ENCODE results near the gene CCM2.
A peak's percentile ranks its signal among the peaks of the same experiment; 100 is the strongest.
"Not testable (repeated sequence)": the region's sequence is repeated elsewhere in the genome, so short reads cannot be mapped to it uniquely, and the experiment has no call there.

CCM2 gene

DNA sequence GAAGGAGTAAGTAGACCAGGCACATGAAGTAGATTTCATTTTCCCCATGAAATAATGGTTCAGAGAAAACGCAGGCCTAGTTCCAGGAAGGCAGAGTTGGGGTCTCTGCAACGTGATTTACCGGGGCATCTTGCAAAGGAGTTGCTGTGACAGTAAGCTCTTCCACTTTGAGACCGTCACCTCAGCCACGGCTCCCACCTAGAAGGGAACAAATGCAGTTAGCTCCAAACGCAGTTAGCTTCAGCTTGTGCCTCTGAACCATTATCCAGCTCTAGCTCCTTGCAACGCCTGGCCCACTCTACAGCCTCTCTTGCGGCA lies 14.1 kb upstream of the CCM2 start:
- H3K4me3 ChIP-seq (ENCODE audit: low read depth in 1 of 2, low read length in 2 of 2): peak overlapping the region; percentile 74 to 88
- peaks cover 28 to 33% of the 10 kb centered on the region in 2 donors for H3K36me3 ChIP-seq (ENCODE audit: control insufficient read depth in 1 of 2, insufficient read depth in 2 of 2, low read length in 2 of 2)
- H3K27ac ChIP-seq (ENCODE audit: low read length): peak overlapping the region; percentile 98
- no peaks in the 10 kb centered on the region for H3K9me3 ChIP-seq (ENCODE audit: control insufficient read depth in 1 of 2, low read length in 2 of 2)
- H3K27me3 ChIP-seq (ENCODE audit: low read depth, low read length): no peaks in the 10 kb centered on the region
- H3K4me1 ChIP-seq (ENCODE audit: control insufficient read depth in 1 of 2, insufficient read depth in 2 of 2, low read length in 2 of 2): peaks cover 10 to 15% of the 10 kb centered on the region in 2 donors

DNA sequence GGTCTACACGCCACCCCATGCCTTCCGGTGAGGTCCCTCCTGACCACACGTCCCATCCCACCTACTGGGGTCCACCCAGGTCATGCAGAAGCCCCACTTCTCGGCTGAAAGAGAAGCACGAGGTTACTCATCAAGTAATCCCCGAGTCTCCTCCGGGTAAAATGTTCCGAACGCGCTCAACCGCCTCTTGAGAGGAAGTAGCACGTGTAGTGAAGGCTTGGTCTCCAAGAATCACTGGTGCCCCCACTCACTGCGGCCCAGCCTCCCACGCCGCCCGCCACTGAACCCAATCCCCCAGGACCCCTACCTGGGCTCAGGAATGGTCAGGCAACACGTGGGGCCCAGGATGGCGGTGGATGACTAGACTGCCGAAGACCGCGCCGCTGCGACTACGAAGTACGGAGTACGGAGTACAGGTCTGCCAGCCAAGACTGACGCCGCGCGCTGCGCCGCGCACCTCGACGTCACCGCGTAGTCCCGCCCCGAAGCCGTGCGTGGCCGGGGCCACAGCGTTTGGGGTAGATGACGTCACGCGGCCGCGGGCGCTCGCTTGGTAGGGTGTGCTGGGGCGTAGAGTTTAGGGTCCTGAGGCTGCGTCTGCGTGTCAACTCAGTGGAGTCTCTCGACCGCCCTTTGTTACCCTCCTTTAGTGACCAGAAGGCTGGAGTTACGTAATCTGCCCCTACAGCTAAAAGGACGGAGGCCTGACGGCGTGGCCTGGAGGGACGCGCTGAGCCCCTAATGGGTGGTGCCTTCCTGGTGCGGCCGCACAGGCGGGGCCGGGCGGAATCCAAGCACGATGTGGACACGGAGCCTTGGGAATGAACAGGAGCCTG lies 13.6 kb upstream of the CCM2 start:
- H3K4me3 ChIP-seq (ENCODE audit: low read depth in 1 of 2, low read length in 2 of 2): peak overlapping the region; percentile 74 to 88
- no peaks in the 10 kb centered on the region for H3K9me3 ChIP-seq (ENCODE audit: control insufficient read depth in 1 of 2, low read length in 2 of 2)
- peak overlapping the region; percentile 98 for H3K27ac ChIP-seq (ENCODE audit: low read length)
- H3K36me3 ChIP-seq (ENCODE audit: control insufficient read depth in 1 of 2, insufficient read depth in 2 of 2, low read length in 2 of 2): peaks cover 28 to 33% of the 10 kb centered on the region in 2 donors
- no peaks in the 10 kb centered on the region for H3K27me3 ChIP-seq (ENCODE audit: low read depth, low read length)
- H3K4me1 ChIP-seq (ENCODE audit: control insufficient read depth in 1 of 2, insufficient read depth in 2 of 2, low read length in 2 of 2): peaks cover 10 to 15% of the 10 kb centered on the region in 2 donors

DNA sequence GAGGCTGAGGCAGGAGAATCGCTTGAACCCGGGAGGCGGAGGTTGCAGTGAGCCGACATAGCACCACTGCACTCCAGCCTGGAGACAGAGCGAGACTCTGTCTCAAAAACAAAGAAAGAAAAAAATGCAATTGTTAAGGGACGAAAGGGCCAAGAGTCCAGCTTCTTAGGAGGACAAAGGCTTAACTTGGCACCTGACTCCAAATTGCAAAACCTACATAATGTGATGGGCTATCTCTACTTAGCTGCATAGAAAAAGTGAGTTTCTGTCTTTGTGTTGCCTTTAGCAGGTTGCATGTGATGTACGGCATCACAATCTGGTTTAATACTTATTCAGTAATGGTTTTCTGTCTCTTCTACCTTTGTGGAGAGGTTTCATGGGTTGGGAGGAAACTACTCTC lies 12.5 kb upstream of the CCM2 start:
- Histone ChIP-seq H3K27ac (ENCODE audit: low read length) (no peak overlapping the region), H3K36me3 (ENCODE audit: control insufficient read depth in 1 of 2, insufficient read depth in 2 of 2, low read length in 2 of 2) (peaks cover 27 to 31% of the 10 kb centered on the region in 2 donors), H3K4me1 (ENCODE audit: control insufficient read depth in 1 of 2, insufficient read depth in 2 of 2, low read length in 2 of 2) (peaks cover 10 to 12% of the 10 kb centered on the region in 2 donors), H3K9me3 (ENCODE audit: control insufficient read depth in 1 of 2, low read length in 2 of 2) (no peaks in the 10 kb centered on the region), H3K4me3 (ENCODE audit: low read depth in 1 of 2, low read length in 2 of 2) (peak overlapping the region in 1 of 2 donors; percentile 74), H3K27me3 (ENCODE audit: low read depth, low read length) (no peaks in the 10 kb centered on the region)

DNA sequence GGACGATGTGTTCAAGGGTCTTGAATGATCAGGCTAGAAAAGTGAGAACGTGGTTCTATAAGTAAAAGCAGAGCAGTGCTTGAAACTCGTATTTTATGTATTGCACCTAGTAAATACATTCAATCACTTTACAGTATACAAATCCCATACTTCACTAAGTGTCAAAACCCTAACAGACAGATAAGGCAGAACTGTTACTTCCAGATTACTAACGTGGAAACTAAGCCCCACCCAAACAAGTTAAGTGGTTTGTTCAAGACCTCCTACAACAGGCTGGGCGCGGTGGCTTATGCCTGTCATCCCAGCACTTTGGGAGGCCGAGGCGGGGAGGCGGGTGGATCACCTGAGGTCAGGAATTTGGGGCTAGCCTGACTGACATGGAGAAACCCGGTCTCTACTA lies 12.0 kb upstream of the CCM2 start:
- Histone ChIP-seq H3K36me3 (ENCODE audit: control insufficient read depth in 1 of 2, insufficient read depth in 2 of 2, low read length in 2 of 2) (peaks cover 23 to 26% of the 10 kb centered on the region in 2 donors), H3K27ac (ENCODE audit: low read length) (no peak overlapping the region), H3K4me3 (ENCODE audit: low read depth in 1 of 2, low read length in 2 of 2) (no peak overlapping the region), H3K27me3 (ENCODE audit: low read depth, low read length) (no peaks in the 10 kb centered on the region), H3K9me3 (ENCODE audit: control insufficient read depth in 1 of 2, low read length in 2 of 2) (no peaks in the 10 kb centered on the region), H3K4me1 (ENCODE audit: control insufficient read depth in 1 of 2, insufficient read depth in 2 of 2, low read length in 2 of 2) (peaks cover 10 to 12% of the 10 kb centered on the region in 2 donors)

DNA sequence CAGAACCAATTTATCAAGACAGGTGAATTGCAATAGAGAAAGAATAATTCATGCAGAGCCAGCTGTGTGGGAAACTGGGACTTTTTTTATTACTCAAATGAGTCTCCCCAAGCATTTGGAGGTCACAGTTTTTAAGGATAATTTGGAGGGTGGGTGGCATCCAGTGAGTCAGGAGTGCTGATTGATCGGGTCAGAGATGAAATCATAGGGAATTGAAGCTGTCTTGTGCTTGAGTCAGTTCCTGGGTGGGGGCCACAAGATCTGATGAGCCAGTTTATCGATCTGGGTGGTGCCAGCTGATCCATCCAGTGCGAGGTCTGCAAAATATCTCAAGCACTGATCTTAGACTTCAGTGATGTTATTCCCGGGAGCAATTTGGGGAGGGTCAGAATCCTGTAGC lies 11.3 kb upstream of the CCM2 start:
- Histone ChIP-seq H3K36me3 (ENCODE audit: control insufficient read depth in 1 of 2, insufficient read depth in 2 of 2, low read length in 2 of 2) (peaks cover 16 to 19% of the 10 kb centered on the region in 2 donors), H3K9me3 (ENCODE audit: control insufficient read depth in 1 of 2, low read length in 2 of 2) (no peaks in the 10 kb centered on the region), H3K4me1 (ENCODE audit: control insufficient read depth in 1 of 2, insufficient read depth in 2 of 2, low read length in 2 of 2) (peaks cover 10 to 12% of the 10 kb centered on the region in 2 donors), H3K27me3 (ENCODE audit: low read depth, low read length) (no peaks in the 10 kb centered on the region), H3K27ac (ENCODE audit: low read length) (no peak overlapping the region), H3K4me3 (ENCODE audit: low read depth in 1 of 2, low read length in 2 of 2) (no peak overlapping the region)

DNA sequence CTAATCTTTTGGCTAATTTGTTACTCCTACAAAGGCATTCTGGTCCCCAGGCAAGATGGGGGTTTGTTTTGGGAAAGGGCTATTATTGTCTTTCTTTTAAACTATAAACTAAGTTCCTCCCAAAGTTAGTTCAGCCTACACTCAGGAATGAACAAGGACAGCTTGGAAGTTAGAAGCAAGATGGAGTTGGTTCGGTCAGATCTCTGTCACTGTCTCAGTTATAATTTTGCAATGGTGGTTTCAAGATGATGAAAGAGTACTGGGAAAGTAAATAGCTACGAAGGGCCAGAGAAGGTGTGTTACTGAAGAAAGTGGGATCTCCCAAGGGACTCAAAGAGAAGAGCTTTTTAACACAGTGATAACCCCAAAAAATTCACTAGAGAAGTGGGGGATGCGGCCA lies 10.9 kb upstream of the CCM2 start:
- Histone ChIP-seq H3K4me3 (ENCODE audit: low read depth in 1 of 2, low read length in 2 of 2) (no peak overlapping the region), H3K27ac (ENCODE audit: low read length) (no peak overlapping the region), H3K4me1 (ENCODE audit: control insufficient read depth in 1 of 2, insufficient read depth in 2 of 2, low read length in 2 of 2) (peaks cover 10 to 12% of the 10 kb centered on the region in 2 donors)

DNA sequence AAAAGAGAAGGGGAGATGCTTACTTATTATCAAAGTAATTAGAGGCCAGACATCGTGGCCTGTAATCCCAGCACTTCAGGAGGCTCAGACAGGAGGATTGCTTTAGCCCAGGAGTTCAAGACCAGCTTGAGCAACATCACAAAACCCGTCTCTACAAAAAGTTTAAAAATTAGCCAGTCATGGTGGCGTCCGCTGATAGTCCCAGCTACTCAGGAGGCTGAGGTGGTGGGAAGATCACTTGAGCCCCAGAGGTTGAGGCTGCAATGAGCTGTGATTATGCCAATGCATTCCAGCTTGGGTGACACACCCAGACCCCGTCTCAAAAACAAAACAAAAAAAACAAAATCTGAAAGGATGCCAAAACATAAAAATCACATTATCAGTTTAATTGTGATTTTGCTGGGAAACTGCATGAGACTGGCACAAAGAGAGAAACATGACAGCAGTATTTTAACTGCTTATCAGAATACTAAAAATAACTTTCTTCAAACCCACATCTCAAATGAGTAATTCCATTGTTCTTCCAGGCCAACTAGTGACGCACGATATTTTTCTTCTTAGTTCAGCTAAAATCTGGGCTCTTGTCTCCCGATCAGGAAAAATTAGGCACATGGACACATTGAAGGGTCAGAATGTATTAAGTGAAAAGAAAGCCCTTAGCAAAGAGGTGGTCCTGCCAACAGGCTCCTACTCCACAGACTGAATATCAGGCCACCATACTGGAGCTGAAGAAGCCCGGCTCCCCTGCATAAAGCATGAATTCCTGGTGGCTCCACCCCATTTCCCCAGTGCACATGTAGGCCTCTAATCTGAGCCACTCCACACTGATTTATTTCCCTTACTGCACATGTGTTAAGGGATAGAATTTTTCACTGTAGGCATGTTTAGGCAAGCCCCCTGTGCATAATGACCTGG lies 9.6 kb upstream of the CCM2 start:
- no peak overlapping the region for H3K27ac ChIP-seq (ENCODE audit: low read length)
- H3K4me1 ChIP-seq (ENCODE audit: control insufficient read depth in 1 of 2, insufficient read depth in 2 of 2, low read length in 2 of 2): peaks cover 4 to 8% of the 10 kb centered on the region in 2 donors
- peaks cover 0 to 7% of the 10 kb centered on the region in 2 donors for H3K36me3 ChIP-seq (ENCODE audit: control insufficient read depth in 1 of 2, insufficient read depth in 2 of 2, low read length in 2 of 2)
- no peaks in the 10 kb centered on the region for H3K9me3 ChIP-seq (ENCODE audit: control insufficient read depth in 1 of 2, low read length in 2 of 2)
- no peaks in the 10 kb centered on the region for H3K27me3 ChIP-seq (ENCODE audit: low read depth, low read length)
- H3K4me3 ChIP-seq (ENCODE audit: low read depth in 1 of 2, low read length in 2 of 2): no peak overlapping the region

More for the DNA sequence above, 10.9 kb upstream of the CCM2 start:
- H3K36me3 ChIP-seq (ENCODE audit: control insufficient read depth in 1 of 2, insufficient read depth in 2 of 2, low read length in 2 of 2): peaks cover 12 to 14% of the 10 kb centered on the region in 2 donors
- no peaks in the 10 kb centered on the region for H3K9me3 ChIP-seq (ENCODE audit: control insufficient read depth in 1 of 2, low read length in 2 of 2)
- no peaks in the 10 kb centered on the region for H3K27me3 ChIP-seq (ENCODE audit: low read depth, low read length)

DNA sequence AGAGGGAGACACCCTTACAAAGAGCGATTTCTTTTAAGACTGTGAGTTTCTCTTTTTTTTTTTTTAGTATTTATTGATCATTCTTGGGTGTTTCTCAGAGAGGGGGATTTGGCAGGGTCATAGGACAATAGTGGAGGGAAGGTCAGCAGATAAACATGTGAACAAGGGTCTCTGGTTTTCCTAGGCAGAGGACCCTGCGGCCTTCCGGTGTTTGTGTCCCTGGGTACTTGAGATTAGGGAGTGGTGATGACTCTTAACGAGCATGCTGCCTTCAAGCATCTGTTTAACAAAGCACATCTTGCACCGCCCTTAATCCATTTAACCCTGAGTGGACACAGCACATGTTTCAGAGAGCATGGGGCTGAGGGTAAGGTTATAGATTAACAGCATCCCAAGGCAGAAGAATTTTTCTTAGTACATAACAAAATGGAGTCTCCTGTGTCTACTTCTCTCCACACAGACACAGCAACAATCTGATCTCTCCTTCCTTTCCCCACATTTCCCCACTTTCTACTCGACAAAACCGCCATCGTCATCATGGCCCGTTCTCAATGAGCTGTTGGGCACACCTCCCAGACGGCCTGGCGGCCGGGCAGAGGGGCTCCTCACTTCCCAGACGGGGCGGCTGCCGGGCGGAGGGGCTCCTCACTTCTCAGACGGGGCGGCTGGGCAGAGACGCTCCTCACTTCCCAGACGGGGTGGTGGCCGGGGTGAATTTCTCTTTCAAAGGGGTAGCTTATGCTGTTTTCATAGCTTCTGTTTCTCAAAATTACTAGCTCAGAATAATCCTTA lies 7.8 kb upstream of the CCM2 start:
- not testable (repeated sequence) for H3K36me3 ChIP-seq (ENCODE audit: control insufficient read depth in 1 of 2, insufficient read depth in 2 of 2, low read length in 2 of 2); H3K4me1 ChIP-seq (ENCODE audit: control insufficient read depth in 1 of 2, insufficient read depth in 2 of 2, low read length in 2 of 2); H3K9me3 ChIP-seq (ENCODE audit: control insufficient read depth in 1 of 2, low read length in 2 of 2); H3K27me3 ChIP-seq (ENCODE audit: low read depth, low read length); H3K4me3 ChIP-seq (ENCODE audit: low read depth in 1 of 2, low read length in 2 of 2); H3K27ac ChIP-seq (ENCODE audit: low read length)

DNA sequence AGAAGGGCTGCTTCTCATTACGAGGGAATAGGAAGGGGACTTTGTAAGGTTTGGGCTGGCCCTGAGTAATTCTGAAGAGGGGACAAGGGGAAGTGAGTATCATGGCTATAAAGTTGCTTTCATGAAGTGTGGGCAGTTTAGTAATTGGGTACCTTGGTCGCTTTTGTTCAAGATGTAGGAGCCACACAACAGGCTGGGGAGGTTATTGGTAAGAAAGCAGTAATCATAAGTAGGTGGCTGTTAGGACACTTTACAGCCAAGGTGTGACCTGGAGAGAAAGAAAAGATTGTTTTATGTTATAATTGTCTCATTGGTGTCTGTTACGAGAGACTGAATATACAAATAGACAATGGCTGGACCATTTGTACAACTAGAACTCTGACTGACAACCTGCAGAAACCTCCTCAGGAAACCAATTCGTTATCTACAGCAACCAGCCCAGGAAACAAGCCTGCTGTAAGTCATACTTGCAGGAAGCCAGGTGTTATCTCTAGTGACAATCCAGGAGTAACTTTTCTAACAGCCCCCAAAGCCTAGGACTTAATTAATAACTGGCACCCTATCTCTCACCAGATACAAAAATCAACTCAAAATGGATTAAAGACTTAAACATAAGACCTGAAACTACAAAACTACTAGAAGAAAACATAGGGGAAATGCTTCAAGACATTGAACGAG lies 5.0 kb upstream of the CCM2 start:
- Histone ChIP-seq H3K36me3 (ENCODE audit: control insufficient read depth in 1 of 2, insufficient read depth in 2 of 2, low read length in 2 of 2) (no peaks in the 10 kb centered on the region), H3K27me3 (ENCODE audit: low read depth, low read length) (no peaks in the 10 kb centered on the region), H3K4me3 (ENCODE audit: low read depth in 1 of 2, low read length in 2 of 2) (no peak overlapping the region), H3K4me1 (ENCODE audit: control insufficient read depth in 1 of 2, insufficient read depth in 2 of 2, low read length in 2 of 2) (peaks cover 0 to 4% of the 10 kb centered on the region in 2 donors), H3K9me3 (ENCODE audit: control insufficient read depth in 1 of 2, low read length in 2 of 2) (no peaks in the 10 kb centered on the region), H3K27ac (ENCODE audit: low read length) (no peak overlapping the region)

DNA sequence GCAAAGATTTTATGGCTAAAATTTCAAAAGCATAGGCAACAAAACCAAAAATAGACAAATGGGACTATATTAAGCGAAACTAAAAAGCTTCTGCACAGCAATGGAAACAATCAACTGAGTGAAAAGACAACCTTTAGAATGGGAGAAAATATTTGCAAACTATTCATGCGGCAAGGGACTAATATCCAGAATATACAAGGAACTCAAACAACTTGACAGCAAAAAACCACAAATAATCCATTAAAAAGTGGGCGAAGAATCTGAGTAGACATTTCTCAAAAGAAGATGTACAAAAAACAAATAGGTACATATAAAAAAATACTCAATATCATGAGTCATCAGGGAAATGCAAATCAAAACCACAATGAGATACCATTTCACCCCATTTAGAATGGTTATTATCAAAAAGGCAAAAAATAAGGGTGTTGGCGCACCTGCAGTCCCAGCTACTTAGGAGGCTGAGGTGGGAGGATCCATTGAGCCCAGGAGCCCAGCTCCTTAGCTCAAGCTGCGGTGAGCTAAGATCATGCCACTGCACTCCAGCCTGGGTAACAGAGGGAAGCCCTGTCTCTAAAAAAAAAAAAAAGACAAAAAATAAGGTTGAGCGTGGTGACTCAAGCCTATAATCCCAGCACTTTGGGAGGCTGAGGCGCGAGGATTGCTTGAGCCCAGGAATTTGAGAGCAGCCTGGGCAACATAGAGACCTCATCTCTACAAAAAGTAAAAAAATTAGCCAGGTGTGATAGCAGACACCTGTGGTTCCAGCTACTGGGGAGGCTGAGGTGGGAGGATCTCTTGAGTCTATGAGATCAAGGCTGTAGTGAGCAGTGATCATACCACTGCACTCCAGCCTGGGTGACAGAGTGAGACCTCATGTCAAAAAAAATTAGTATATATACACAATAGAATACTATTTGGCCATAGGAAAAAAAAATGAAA lies 4.2 kb upstream of the CCM2 start:
- H3K4me3 ChIP-seq (ENCODE audit: low read depth in 1 of 2, low read length in 2 of 2): no peak overlapping the region
- no peak overlapping the region for H3K27ac ChIP-seq (ENCODE audit: low read length)
- no peaks in the 10 kb centered on the region for H3K36me3 ChIP-seq (ENCODE audit: control insufficient read depth in 1 of 2, insufficient read depth in 2 of 2, low read length in 2 of 2)

More for the DNA sequence above, 4.2 kb upstream of the CCM2 start:
- no peaks in the 10 kb centered on the region for H3K9me3 ChIP-seq (ENCODE audit: control insufficient read depth in 1 of 2, low read length in 2 of 2)
- peaks cover 0 to 4% of the 10 kb centered on the region in 2 donors for H3K4me1 ChIP-seq (ENCODE audit: control insufficient read depth in 1 of 2, insufficient read depth in 2 of 2, low read length in 2 of 2)
- no peaks in the 10 kb centered on the region for H3K27me3 ChIP-seq (ENCODE audit: low read depth, low read length)
